ENCODE data around the gene ZNF608.

DNA sequence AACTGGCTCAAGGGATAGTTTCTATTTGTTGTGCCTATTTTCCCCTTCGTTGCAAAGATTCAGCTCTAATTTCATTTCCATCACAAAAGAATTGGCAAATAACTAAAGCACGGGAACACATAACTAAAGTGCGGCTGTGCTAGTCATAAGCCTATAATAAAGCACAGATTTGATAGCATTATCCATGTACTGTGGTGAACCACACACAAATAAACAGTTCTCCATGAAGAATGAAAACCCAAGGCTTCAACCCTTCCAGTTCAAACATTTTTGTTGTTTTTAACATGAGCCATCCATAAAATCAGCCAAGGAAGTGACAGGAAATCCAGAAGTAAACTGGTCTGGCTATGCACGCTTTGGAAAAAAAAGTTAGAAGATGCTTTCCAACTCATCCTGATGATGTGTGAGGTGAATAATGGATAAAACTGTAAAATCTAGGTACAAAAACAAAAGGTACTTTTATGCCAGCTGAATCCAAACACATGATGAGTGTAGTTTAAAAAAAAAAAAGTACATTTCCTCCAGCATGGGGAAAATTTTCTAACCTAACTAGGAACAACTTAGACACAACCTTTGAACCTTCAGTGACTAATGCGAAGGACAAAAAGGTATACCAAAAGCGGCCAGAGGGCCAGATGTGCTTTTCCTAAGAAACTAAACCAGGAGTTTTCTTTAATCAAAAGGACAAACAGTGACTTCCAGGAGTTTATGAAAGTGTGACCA lies 10.2 kb downstream of the ZNF608 start:
- TF ChIP-seq, protein P1, sequence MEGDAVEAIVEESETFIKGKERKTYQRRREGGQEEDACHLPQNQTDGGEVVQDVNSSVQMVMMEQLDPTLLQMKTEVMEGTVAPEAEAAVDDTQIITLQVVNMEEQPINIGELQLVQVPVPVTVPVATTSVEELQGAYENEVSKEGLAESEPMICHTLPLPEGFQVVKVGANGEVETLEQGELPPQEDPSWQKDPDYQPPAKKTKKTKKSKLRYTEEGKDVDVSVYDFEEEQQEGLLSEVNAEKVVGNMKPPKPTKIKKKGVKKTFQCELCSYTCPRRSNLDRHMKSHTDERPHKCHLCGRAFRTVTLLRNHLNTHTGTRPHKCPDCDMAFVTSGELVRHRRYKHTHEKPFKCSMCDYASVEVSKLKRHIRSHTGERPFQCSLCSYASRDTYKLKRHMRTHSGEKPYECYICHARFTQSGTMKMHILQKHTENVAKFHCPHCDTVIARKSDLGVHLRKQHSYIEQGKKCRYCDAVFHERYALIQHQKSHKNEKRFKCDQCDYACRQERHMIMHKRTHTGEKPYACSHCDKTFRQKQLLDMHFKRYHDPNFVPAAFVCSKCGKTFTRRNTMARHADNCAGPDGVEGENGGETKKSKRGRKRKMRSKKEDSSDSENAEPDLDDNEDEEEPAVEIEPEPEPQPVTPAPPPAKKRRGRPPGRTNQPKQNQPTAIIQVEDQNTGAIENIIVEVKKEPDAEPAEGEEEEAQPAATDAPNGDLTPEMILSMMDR (conservative IDR thresholded peaks at IDR 0.05; ENCODE audit: low read length): no peak
- TF ChIP-seq EZH2phosphoT487 (IDR thresholded peaks at IDR 0.05; ENCODE audit: borderline replicate concordance, low read depth, low read length): no peak
